ENCODE data around the gene NANOS3. TPM values are rescaled to one million over a fixed set of nuclear protein-coding genes. Genes with fewer than 3 reads are reported as not detected.

The NANOS3 gene
- total and polyA plus RNA-seq, 4 donors = not detected

- peaks cover 5 to 14% (median 9%) of the 10 kb centered on the region in 4 donors for H3K4me1 ChIP-seq (ENCODE audit: control insufficient read depth in 4 of 4, insufficient read depth in 4 of 4, low read length in 3 of 4)
- no peak for DNase-seq (ENCODE audit: low spot score)
- 52% methylated on average over 11 of the region's 11 CpGs for WGBS
These were observed 15.6 kb upstream of the NANOS3 start for GRCh38 chr19:13861392-13861713.

GRCh38 chr19:13861714-13862531 lies 15.0 kb upstream of the NANOS3 start:
- Histone ChIP-seq H3K4me3 (ENCODE audit: low read depth in 1 of 3, low read length in 3 of 3) (peak overlapping the region; percentile 15 to 42 (median 41)), H3K27ac (ENCODE audit: low read depth in 1 of 2, low read length in 2 of 2) (peak overlapping the region; percentile 78 to 89), H3K9me3 (ENCODE audit: control insufficient read depth in 4 of 4, low read length in 3 of 4) (no peaks in the 10 kb centered on the region), H3K27me3 (ENCODE audit: control insufficient read depth in 4 of 4, insufficient read depth in 4 of 4, low read length in 3 of 4) (peaks cover 0 to 5% (median 0%) of the 10 kb centered on the region in 4 donors), H3K36me3 (ENCODE audit: control insufficient read depth in 4 of 4, insufficient read depth in 3 of 4, low read depth in 1 of 4, low read length in 3 of 4) (peaks cover 0 to 1% (median 0%) of the 10 kb centered on the region in 4 donors), H3K4me1 (ENCODE audit: control insufficient read depth in 4 of 4, insufficient read depth in 4 of 4, low read length in 3 of 4) (peaks cover 5 to 14% (median 9%) of the 10 kb centered on the region in 4 donors), H3K9ac (ENCODE audit: low read depth in 1 of 2, low read length in 2 of 2) (peak overlapping the region; percentile 61 to 74)
- WGBS = 8% methylated on average over 27 of the region's 27 CpGs
- no peak for TF ChIP-seq HNF4A (conservative IDR thresholded peaks at IDR 0.05)
- no peak for TF ChIP-seq EGR1 (IDR thresholded peaks at IDR 0.05; ENCODE audit: low read depth in 2 of 2)
- no peak for TF ChIP-seq REST (IDR thresholded peaks at IDR 0.05)
- TF ChIP-seq SP1 (IDR thresholded peaks at IDR 0.05) = peak; percentile 60
- TF ChIP-seq GABPA (IDR thresholded peaks at IDR 0.05 in 1 of 2, conservative IDR thresholded peaks at IDR 0.05 in 1 of 2) = no peak
- TF ChIP-seq ATF3 (IDR thresholded peaks at IDR 0.05) = no peak
- TF ChIP-seq TAF1 (conservative IDR thresholded peaks at IDR 0.05) = no peak
- TF ChIP-seq CTCF (IDR thresholded peaks at IDR 0.05; ENCODE audit: low read depth, low read length, missing input control) = peak; percentile 99
- TF ChIP-seq YY1 (IDR thresholded peaks at IDR 0.05) = no peak
- TF ChIP-seq JUND (IDR thresholded peaks at IDR 0.05) = peak; percentile 65 to 74
- peak; percentile 92 to 93 for TF ChIP-seq RAD21 (IDR thresholded peaks at IDR 0.05)
- TF ChIP-seq RXRA (IDR thresholded peaks at IDR 0.05) = peak in 1 of 2 donors; percentile 48
- TF ChIP-seq ZBTB33 (IDR thresholded peaks at IDR 0.05) = no peak
- peak; percentile 78 for TF ChIP-seq NR2F2 (IDR thresholded peaks at IDR 0.05)
- TF ChIP-seq HNF4G (IDR thresholded peaks at IDR 0.05) = no peak
- TF ChIP-seq MAX (IDR thresholded peaks at IDR 0.05) = no peak
- no peak for TF ChIP-seq FOXA2 (IDR thresholded peaks at IDR 0.05)
- no peak for TF ChIP-seq FOXA1 (IDR thresholded peaks at IDR 0.05)
- DNase-seq (ENCODE audit: low spot score) = peak; percentile 95

More at GRCh38 chr19:13861392-13861713, 15.6 kb upstream of the NANOS3 start:
- no peak for TF ChIP-seq HNF4A (conservative IDR thresholded peaks at IDR 0.05)
- TF ChIP-seq ZBTB33 (IDR thresholded peaks at IDR 0.05) = no peak
- peak; percentile 36 for TF ChIP-seq YY1 (IDR thresholded peaks at IDR 0.05)
- Histone ChIP-seq H3K27me3 (ENCODE audit: control insufficient read depth in 4 of 4, insufficient read depth in 4 of 4, low read length in 3 of 4) (peaks cover 0 to 5% (median 0%) of the 10 kb centered on the region in 4 donors), H3K9ac (ENCODE audit: low read depth in 1 of 2, low read length in 2 of 2) (peak overlapping the region; percentile 28 to 74), H3K36me3 (ENCODE audit: control insufficient read depth in 4 of 4, insufficient read depth in 3 of 4, low read depth in 1 of 4, low read length in 3 of 4) (peaks cover 0 to 1% (median 0%) of the 10 kb centered on the region in 4 donors), H3K9me3 (ENCODE audit: control insufficient read depth in 4 of 4, low read length in 3 of 4) (no peaks in the 10 kb centered on the region), H3K27ac (ENCODE audit: low read depth in 1 of 2, low read length in 2 of 2) (peak overlapping the region; percentile 78 to 89), H3K4me3 (ENCODE audit: low read depth in 1 of 3, low read length in 3 of 3) (peak overlapping the region in 1 of 3 donors; percentile 42)

Measured in liver (tissue), 9 donors.